Loucy (cell line): ENCODE data around the gene MUS81.

ENCODE experiments used
- H2AFZ ChIP-seq: fragments of 200-600 bp; sonication (generic); 2 replicates; pipeline ENCODE4 v1.6.0; 2016; ENCODE audit warnings: antibody characterized with exemption, mild to moderate bottlenecking, low read length, moderate library complexity
- H3F3A ChIP-seq: fragments of 200-600 bp; 2 replicates; pipeline ENCODE4 v1.6.0; 2016; ENCODE audit warnings: antibody characterized with exemption, low read depth, mild to moderate bottlenecking
- H3K27me3 ChIP-seq: fragments of 200-600 bp; sonication (generic); 2 replicates; pipeline ENCODE4 v1.6.1; 2014; ENCODE audit warnings: low read length, mild to moderate bottlenecking; ENCODE audit not compliant: insufficient read depth, poor library complexity, severe bottlenecking
- H3K36me3 ChIP-seq: fragments of 200-600 bp; sonication (generic); 2 replicates; pipeline ENCODE4 v1.6.1; 2016; ENCODE audit warnings: low read length; ENCODE audit not compliant: insufficient read depth
- H3K4me1 ChIP-seq: fragments of 200-600 bp; sonication (generic); 2 replicates; pipeline ENCODE4 v1.5.1; 2014; ENCODE audit warnings: low read length, mild to moderate bottlenecking; ENCODE audit not compliant: insufficient read depth, poor library complexity, severe bottlenecking
- H3K4me2 ChIP-seq: fragments of 200-600 bp; sonication (generic); 2 replicates; pipeline ENCODE4 v1.6.0; 2014; ENCODE audit warnings: antibody characterized with exemption, low read length, low read depth, mild to moderate bottlenecking; ENCODE audit not compliant: poor library complexity, severe bottlenecking
- H3K4me3 ChIP-seq: fragments of 200-600 bp; sonication (generic); 2 replicates; pipeline ENCODE4 v1.5.1; 2014; ENCODE audit warnings: low read length, mild to moderate bottlenecking, mixed read lengths; ENCODE audit not compliant: poor library complexity, severe bottlenecking
- H3K79me2 ChIP-seq: fragments of 200-600 bp; sonication (generic); 2 replicates; pipeline ENCODE4 v1.6.1; 2014; ENCODE audit warnings: low read length; ENCODE audit not compliant: insufficient read depth
- H3K9ac ChIP-seq: fragments of 200-600 bp; sonication (generic); 2 replicates; pipeline ENCODE4 v1.6.0; 2014; ENCODE audit warnings: mild to moderate bottlenecking, low read depth, low read length, moderate library complexity; ENCODE audit not compliant: poor library complexity, severe bottlenecking
- H3K9me2 ChIP-seq: fragments of 200-600 bp; sonication (generic); replicated peaks from 2 replicates; pipeline ENCODE4 v1.6.1; 2016; ENCODE audit warnings: low read depth, low read length, mixed read lengths
- H3K9me3 ChIP-seq: fragments of 200-600 bp; sonication (generic); 2 replicates; pipeline ENCODE4 v1.6.1; 2014; ENCODE audit warnings: mild to moderate bottlenecking, antibody characterized with exemption, low read length, low read depth; ENCODE audit not compliant: insufficient read depth
- H4K20me1 ChIP-seq: fragments of 200-600 bp; sonication (generic); 2 replicates; pipeline ENCODE4 v1.6.0; 2014; ENCODE audit warnings: antibody characterized with exemption, low read length, mild to moderate bottlenecking; ENCODE audit not compliant: insufficient read depth, poor library complexity, severe bottlenecking
- EZH2phosphoT487 ChIP-seq: fragments of 200-600 bp; IDR thresholded peaks from 2 replicates; pipeline ENCODE4 v1.6.1; 2018; ENCODE audit warnings: antibody characterized with exemption, mild to moderate bottlenecking, moderate library complexity, borderline replicate concordance
- TF ChIP-seq, protein P1 (sequence below): fragments of 200-600 bp; sonication (generic); conservative IDR thresholded peaks from 2 replicates; pipeline ENCODE4 v1.5.1; 2014; ENCODE audit warnings: mild to moderate bottlenecking, antibody characterized with exemption, low read length

Gene MUS81

DNA sequence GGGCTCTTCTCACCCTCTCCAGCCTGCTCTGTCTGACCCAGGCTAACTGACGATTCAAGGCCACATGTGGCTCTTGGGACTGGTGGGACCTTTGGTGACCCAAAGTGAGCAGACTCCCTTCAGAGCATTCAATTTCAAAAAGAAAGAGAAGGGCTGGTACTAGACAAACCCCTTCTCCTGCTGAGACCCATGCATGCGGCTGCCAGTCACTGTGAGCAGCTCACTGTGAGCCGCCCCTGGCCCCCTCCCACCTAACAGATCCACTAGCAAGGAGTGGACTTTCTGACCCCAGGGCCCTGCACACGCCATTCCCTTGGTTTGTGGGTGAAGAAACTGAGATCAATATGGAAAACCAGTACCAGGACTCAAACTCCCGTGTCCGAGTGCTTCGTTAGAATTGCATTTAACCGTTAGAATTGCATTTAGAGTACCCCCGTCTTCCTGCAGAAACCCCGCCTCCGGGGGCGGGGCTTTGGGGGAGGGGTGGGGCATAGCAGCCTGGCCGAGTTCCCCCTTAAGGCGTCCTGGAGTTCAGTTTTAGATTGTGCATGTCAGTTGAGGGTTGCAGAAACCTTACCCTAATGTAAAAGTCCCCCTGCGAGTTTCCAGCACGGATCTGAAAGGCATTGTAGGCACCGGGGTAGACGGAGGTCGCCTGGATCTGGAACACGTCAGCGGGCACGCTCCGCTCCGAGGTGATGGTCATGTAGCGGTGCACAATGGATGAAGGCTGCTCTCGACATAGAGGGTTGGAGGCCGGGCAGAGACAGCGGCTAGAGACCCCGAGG lies 7.2 kb downstream of the MUS81 start:
- TF ChIP-seq, protein P1, sequence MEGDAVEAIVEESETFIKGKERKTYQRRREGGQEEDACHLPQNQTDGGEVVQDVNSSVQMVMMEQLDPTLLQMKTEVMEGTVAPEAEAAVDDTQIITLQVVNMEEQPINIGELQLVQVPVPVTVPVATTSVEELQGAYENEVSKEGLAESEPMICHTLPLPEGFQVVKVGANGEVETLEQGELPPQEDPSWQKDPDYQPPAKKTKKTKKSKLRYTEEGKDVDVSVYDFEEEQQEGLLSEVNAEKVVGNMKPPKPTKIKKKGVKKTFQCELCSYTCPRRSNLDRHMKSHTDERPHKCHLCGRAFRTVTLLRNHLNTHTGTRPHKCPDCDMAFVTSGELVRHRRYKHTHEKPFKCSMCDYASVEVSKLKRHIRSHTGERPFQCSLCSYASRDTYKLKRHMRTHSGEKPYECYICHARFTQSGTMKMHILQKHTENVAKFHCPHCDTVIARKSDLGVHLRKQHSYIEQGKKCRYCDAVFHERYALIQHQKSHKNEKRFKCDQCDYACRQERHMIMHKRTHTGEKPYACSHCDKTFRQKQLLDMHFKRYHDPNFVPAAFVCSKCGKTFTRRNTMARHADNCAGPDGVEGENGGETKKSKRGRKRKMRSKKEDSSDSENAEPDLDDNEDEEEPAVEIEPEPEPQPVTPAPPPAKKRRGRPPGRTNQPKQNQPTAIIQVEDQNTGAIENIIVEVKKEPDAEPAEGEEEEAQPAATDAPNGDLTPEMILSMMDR, result no peak
- TF ChIP-seq EZH2phosphoT487, result no peak
- H4K20me1 ChIP-seq, result peaks cover 9% of the 10 kb centered on the region
- no peak overlapping the region for H3K4me3 ChIP-seq
- no peaks in the 10 kb centered on the region for H3K27me3 ChIP-seq
- no peak overlapping the region for H2AFZ ChIP-seq
- H3K79me2 ChIP-seq, result peaks cover 28% of the 10 kb centered on the region
- H3K36me3 ChIP-seq, result peaks cover 25% of the 10 kb centered on the region; the same call in 1 of the 2 replicates
- H3K4me1 ChIP-seq, result peaks cover 29% of the 10 kb centered on the region
- H3K9me3 ChIP-seq, result no peaks in the 10 kb centered on the region
- no peak overlapping the region for H3K9ac ChIP-seq
- H3K9me2 ChIP-seq, result no peaks in the 10 kb centered on the region
- H3K4me2 ChIP-seq, result no peak overlapping the region
- H3F3A ChIP-seq, result no peaks in the 10 kb centered on the region

DNA sequence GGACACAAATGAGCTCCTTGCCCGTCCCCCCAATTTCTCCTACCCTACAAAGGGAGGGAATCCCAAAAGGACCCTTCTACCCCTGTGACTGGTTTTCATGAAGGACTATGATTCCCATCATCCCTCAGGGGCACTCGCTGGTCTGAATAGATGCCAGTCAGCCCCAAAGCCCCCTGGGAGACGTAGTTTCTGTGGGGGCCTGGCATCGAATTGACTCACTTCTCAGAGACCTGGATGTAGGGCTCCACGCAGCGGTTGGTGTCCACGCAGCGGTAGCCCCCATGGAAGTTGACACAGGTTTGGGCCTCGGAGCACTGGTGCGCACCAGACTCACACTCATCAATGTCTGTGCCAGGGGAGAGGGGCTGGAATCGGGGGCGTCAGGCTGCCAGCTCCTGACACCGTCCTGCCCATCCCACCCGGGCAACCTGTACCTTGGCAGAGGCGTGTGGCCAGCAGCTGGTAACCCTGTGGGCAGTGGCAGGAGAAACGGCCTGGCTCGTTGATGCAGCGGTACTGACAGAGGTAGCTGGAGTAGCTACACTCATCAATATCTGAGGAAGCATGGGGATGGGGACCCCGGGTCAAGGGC lies 7.9 kb downstream of the MUS81 start:
- Histone ChIP-seq H4K20me1 (peaks cover 4% of the 10 kb centered on the region), H2AFZ (no peak overlapping the region), H3K4me1 (peaks cover 32% of the 10 kb centered on the region), H3K4me3 (no peak overlapping the region), H3K9me3 (no peaks in the 10 kb centered on the region), H3K4me2 (no peak overlapping the region), H3K79me2 (peaks cover 21% of the 10 kb centered on the region; the same call in 1 of the 2 replicates), H3K27me3 (no peaks in the 10 kb centered on the region), H3K36me3 (peaks cover 24% of the 10 kb centered on the region; the same call in 1 of the 2 replicates), H3K9ac (no peak overlapping the region), H3F3A (no peaks in the 10 kb centered on the region), H3K9me2 (no peaks in the 10 kb centered on the region)
- TF ChIP-seq, protein P1, result no peak

GRCh38 chr11:65868907-65869306 lies 8.7 kb downstream of the MUS81 start:
- H3K4me2 ChIP-seq, result no peak overlapping the region
- peaks cover 4% of the 10 kb centered on the region for H4K20me1 ChIP-seq
- no peak overlapping the region for H3K4me3 ChIP-seq
- H3K4me1 ChIP-seq, result peaks cover 34% of the 10 kb centered on the region
- H3F3A ChIP-seq, result no peaks in the 10 kb centered on the region
- H3K27me3 ChIP-seq, result no peaks in the 10 kb centered on the region
- H3K9me2 ChIP-seq, result no peaks in the 10 kb centered on the region
- TF ChIP-seq, protein P1, result no peak
- TF ChIP-seq EZH2phosphoT487, result no peak
- no peaks in the 10 kb centered on the region for H3K9me3 ChIP-seq
- peaks cover 17% of the 10 kb centered on the region; the same call in 1 of the 2 replicates for H3K36me3 ChIP-seq
- peaks cover 14% of the 10 kb centered on the region; the same call in 1 of the 2 replicates for H3K79me2 ChIP-seq
- no peak overlapping the region for H2AFZ ChIP-seq
- no peak overlapping the region for H3K9ac ChIP-seq
